B cell (primary cell): Measurements from ENCODE around the gene TLK1. TPM values are rescaled to one million over a fixed set of nuclear protein-coding genes. Genes with fewer than 3 reads are reported as not detected.

Experiments used
- ATAC-seq: fragments of 200-7000 bp; cut with Tn5 transposase; one replicate; pipeline ENCODE4 v1.10.0; 2021; ENCODE audit warnings: low read depth, mild to moderate bottlenecking, moderate number of reproducible peaks, moderate library complexity
- CTCF ChIA-PET: fragments of 350-600 bp; sonication (Branson Sonifier 250); formaldehyde crosslinking; loops from one replicate; lab custom pipeline; 2021; ENCODE audit warnings: antibody characterized with exemption, inconsistent platforms; lab: Charles Lee
- POLR2A ChIA-PET: fragments of 350-600 bp; sonication (Branson Sonifier 250); formaldehyde crosslinking; loops from one replicate; lab custom pipeline; 2021; ENCODE audit warnings: antibody characterized with exemption; lab: Charles Lee
- DNase-seq: peaks from one replicate; pipeline ENCODE4 v3.0.0; 2013
- H2AFZ ChIP-seq: 2 replicates; pipeline ENCODE4 v1.6.1; 2012; ENCODE audit warnings: mild to moderate bottlenecking, low read depth, low read length; ENCODE audit not compliant: insufficient read depth, poor library complexity, severe bottlenecking
- H3K27ac ChIP-seq, 2 donors: 1 replicate in 1 of 2; 2 replicates in 1 of 2; pipeline ENCODE4 v1.5.1; 2012 to 2013; ENCODE audit warnings: low read length in 2 of 2, mild to moderate bottlenecking in 2 of 2, moderate library complexity in 1 of 2
- H3K27me3 ChIP-seq, 4 experiments: fragments of 200-600 bp in 1 of 4; sonication (generic) in 1 of 4; replicated peaks in 1 of 4; 1 replicate in 2 of 4; 2 replicates in 2 of 4; pipeline versions ENCODE4 v1.6.1 to v1.7.0; 2013 to 2016; ENCODE audit warnings: low read length in 3 of 4, mild to moderate bottlenecking in 2 of 4, mixed read lengths in 1 of 4, moderate library complexity in 1 of 4; ENCODE audit not compliant: insufficient read depth in 4 of 4, control insufficient read depth in 3 of 4; ENCODE audit errors: control extremely low read depth in 1 of 4
- H3K36me3 ChIP-seq, 2 experiments: replicated peaks in 1 of 2; 1 replicate in 1 of 2; 2 replicates in 1 of 2; pipeline versions ENCODE4 v1.6.1 to v1.7.1; 2013; ENCODE audit warnings: low read length in 1 of 2; ENCODE audit not compliant: insufficient read depth in 2 of 2, control insufficient read depth in 1 of 2; ENCODE audit errors: control extremely low read depth in 1 of 2, extremely low read depth in 1 of 2
- H3K4me1 ChIP-seq, 2 donors: fragments of 200-600 bp in 1 of 2; sonication (generic) in 1 of 2; 1 replicate in 1 of 2; 2 replicates in 1 of 2; pipeline versions ENCODE4 v1.5.1 to v1.6.1; 2013 to 2017; ENCODE audit warnings: low read length in 2 of 2; ENCODE audit not compliant: control insufficient read depth in 2 of 2, insufficient read depth in 2 of 2
- H3K4me2 ChIP-seq: replicated peaks from 2 replicates; pipeline ENCODE3; 2012; ENCODE audit warnings: mild to moderate bottlenecking, low read depth, low read length; ENCODE audit not compliant: poor library complexity, severe bottlenecking
- H3K4me3 ChIP-seq, 5 experiments: fragments of 200-600 bp in 1 of 5; sonication (generic) in 1 of 5; 1 replicate in 3 of 5; 2 replicates in 2 of 5; pipeline versions ENCODE4 v1.5.1 to v1.7.0; 2011 to 2016; ENCODE audit warnings: low read length in 4 of 5, mild to moderate bottlenecking in 4 of 5, low read depth in 2 of 5, control low read depth in 1 of 5, moderate library complexity in 1 of 5; ENCODE audit not compliant: insufficient read depth in 1 of 5; ENCODE audit errors: control extremely low read depth in 1 of 5, extremely low read depth in 1 of 5
- H3K79me2 ChIP-seq: fragments of 200-600 bp; sonication (generic); one replicate; pipeline ENCODE4 v1.6.0; 2016; ENCODE audit warnings: low read length; ENCODE audit not compliant: control insufficient read depth, insufficient read depth
- H3K9ac ChIP-seq: fragments of 200-600 bp; sonication (generic); 2 replicates; pipeline ENCODE4 v1.6.1; 2017; ENCODE audit warnings: mild to moderate bottlenecking, low read length, moderate library complexity
- H3K9me3 ChIP-seq, 3 donors: one replicate each; pipeline versions ENCODE4 v1.6.1 to v1.7.1; 2013; ENCODE audit warnings: low read length in 2 of 3; ENCODE audit not compliant: control insufficient read depth in 2 of 3, insufficient read depth in 1 of 3; ENCODE audit errors: control extremely low read depth in 1 of 3
- H4K20me1 ChIP-seq: 2 replicates; pipeline ENCODE4 v1.6.0; 2012; ENCODE audit warnings: mild to moderate bottlenecking, low read length; ENCODE audit not compliant: insufficient read depth, control insufficient read depth, poor library complexity, severe bottlenecking
- H3K27ac Mint-ChIP-seq: one replicate; pipeline ENCODE4 v1.8.0; 2021; ENCODE audit warnings: mixed read lengths
- H3K27me3 Mint-ChIP-seq: one replicate; pipeline ENCODE4 v1.8.0; 2021; ENCODE audit warnings: mixed read lengths
- H3K4me1 Mint-ChIP-seq: one replicate; pipeline ENCODE4 v1.8.0; 2021; ENCODE audit warnings: mixed read lengths
- H3K4me3 Mint-ChIP-seq: one replicate; pipeline ENCODE4 v1.8.0; 2021; ENCODE audit warnings: mixed read lengths
- H3K9me3 Mint-ChIP-seq: one replicate; pipeline ENCODE4 v1.8.0; 2022; ENCODE audit warnings: mixed read lengths; ENCODE audit not compliant: insufficient read depth
- EZH2 ChIP-seq: IDR thresholded peaks from 2 replicates; pipeline ENCODE4 v1.6.1; 2012; ENCODE audit warnings: borderline replicate concordance, low read depth, mild to moderate bottlenecking, moderate library complexity, low read length; ENCODE audit not compliant: insufficient read depth, poor library complexity, severe bottlenecking
- WGBS: methylation state at CpG from one replicate; pipeline ENCODE4 v1.1.5; 2013; ENCODE audit warnings: missing lambda C conversion rate; ENCODE audit not compliant: insufficient coverage; 5-methylcytosine and 5-hydroxymethylcytosine counted together
- intact Hi-C: fragments of 100-400 bp; cut with micrococcal nuclease; formaldehyde crosslinking; loops from one replicate; pipeline ENCODE4 v1.10.0; 2022
- polyA plus RNA-seq: library from polyadenylated mRNA; depleted of rRNA; stranded (reverse); fragments of >200 nt; gene quantifications from 2 replicates; pipeline ENCODE4 v1.2.3, GENCODE V29; 2012
- total RNA-seq, 2 donors: library from RNA; stranded (reverse); fragments of 120-200 nt in 1 of 2; gene quantifications; 1 replicate in 1 of 2; 2 replicates in 1 of 2; pipeline versions ENCODE4 v1.2.3 to v1.2.4, GENCODE V29; 2013 to 2022
- TF ChIP-seq, protein P1 (sequence below): fragments of 200-600 bp; IDR thresholded peaks from one replicate; pipeline ENCODE4 v1.8.0; 2022; ENCODE audit warnings: antibody characterized with exemption, mild to moderate bottlenecking

TLK1 gene
- total and polyA plus RNA-seq, 2 donors (not counting 1 experiment from before 2014, with no cell fraction given): 13.8 to 186 TPM

- TF ChIP-seq, protein P1, sequence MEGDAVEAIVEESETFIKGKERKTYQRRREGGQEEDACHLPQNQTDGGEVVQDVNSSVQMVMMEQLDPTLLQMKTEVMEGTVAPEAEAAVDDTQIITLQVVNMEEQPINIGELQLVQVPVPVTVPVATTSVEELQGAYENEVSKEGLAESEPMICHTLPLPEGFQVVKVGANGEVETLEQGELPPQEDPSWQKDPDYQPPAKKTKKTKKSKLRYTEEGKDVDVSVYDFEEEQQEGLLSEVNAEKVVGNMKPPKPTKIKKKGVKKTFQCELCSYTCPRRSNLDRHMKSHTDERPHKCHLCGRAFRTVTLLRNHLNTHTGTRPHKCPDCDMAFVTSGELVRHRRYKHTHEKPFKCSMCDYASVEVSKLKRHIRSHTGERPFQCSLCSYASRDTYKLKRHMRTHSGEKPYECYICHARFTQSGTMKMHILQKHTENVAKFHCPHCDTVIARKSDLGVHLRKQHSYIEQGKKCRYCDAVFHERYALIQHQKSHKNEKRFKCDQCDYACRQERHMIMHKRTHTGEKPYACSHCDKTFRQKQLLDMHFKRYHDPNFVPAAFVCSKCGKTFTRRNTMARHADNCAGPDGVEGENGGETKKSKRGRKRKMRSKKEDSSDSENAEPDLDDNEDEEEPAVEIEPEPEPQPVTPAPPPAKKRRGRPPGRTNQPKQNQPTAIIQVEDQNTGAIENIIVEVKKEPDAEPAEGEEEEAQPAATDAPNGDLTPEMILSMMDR: no peak
- no peak for TF ChIP-seq EZH2
- Histone ChIP-seq H3K27me3 (no peaks in the 10 kb centered on the region), H3K9ac (no peak overlapping the region), H3K27ac (no peak overlapping the region), H3K79me2 (no peaks in the 10 kb centered on the region), H3K9me3 (no peaks in the 10 kb centered on the region), H3K4me3 (no peak overlapping the region), H3K4me2 (no peak overlapping the region), H3K36me3 (peaks cover 17 to 47% of the 10 kb centered on the region in 2 experiments), H3K4me1 (no peaks in the 10 kb centered on the region), H4K20me1 (no peaks in the 10 kb centered on the region), H2AFZ (no peak overlapping the region)
- WGBS: no CpG with 5 or more reads among the region's 1 CpG
- Mint-ChIP-seq H3K27ac (no peak overlapping the region), H3K27me3 (no peaks in the 10 kb centered on the region), H3K4me3 (no peak overlapping the region), H3K4me1 (peaks cover 3% of the 10 kb centered on the region), H3K9me3 (no peaks in the 10 kb centered on the region)
- DNase-seq (no peak), ATAC-seq (no peak)
- ChIA-PET CTCF (interaction anchor here (0.8 kb wide), 1 partner anchor 9 kb away, joined by 3 read pairs; no protein-coding TSS in a partner anchor), POLR2A (no interaction called here)
- intact Hi-C loops: no loop called here
Measured at GRCh38 chr2:171013851-171014250, 146.8 kb downstream of the TLK1 start.

GRCh38 chr2:171009386-171009785, 151.3 kb downstream of the TLK1 start:
- ATAC-seq (no peak), DNase-seq (no peak)
- no peak overlapping the region for H2AFZ ChIP-seq
- no peaks in the 10 kb centered on the region for H3K79me2 ChIP-seq
- no peak overlapping the region for H3K27ac ChIP-seq
- no peaks in the 10 kb centered on the region for H3K9me3 Mint-ChIP-seq
- H3K4me1 ChIP-seq: no peaks in the 10 kb centered on the region
- no peaks in the 10 kb centered on the region for H3K27me3 ChIP-seq
- H3K9ac ChIP-seq: no peak overlapping the region
- H3K4me3 ChIP-seq: no peak overlapping the region
- H3K4me3 Mint-ChIP-seq: no peak overlapping the region
- no peaks in the 10 kb centered on the region for H4K20me1 ChIP-seq
- intact Hi-C loops: no loop called here
- H3K36me3 ChIP-seq: peaks cover 30 to 69% of the 10 kb centered on the region in 2 experiments
- no peak overlapping the region for H3K4me2 ChIP-seq
- no peaks in the 10 kb centered on the region for H3K4me1 Mint-ChIP-seq
- ChIA-PET POLR2A (no interaction called here), CTCF (interaction anchor here (1.4 kb wide), 1 partner anchor 407 kb away, joined by 3 read pairs; no protein-coding TSS in a partner anchor)
- H3K9me3 ChIP-seq: peaks cover 0 to 1% (median 0%) of the 10 kb centered on the region in 3 donors
- 97% methylated on average over 4 of the region's 4 CpGs for WGBS
- no peak for TF ChIP-seq EZH2
- TF ChIP-seq, protein P1: no peak
- no peaks in the 10 kb centered on the region for H3K27me3 Mint-ChIP-seq
- H3K27ac Mint-ChIP-seq: no peak overlapping the region
